Parathyroid adenoma (tissue), 2 donors: Measurements from ENCODE around the gene USP28.

ENCODE experiments used
- H2AFZ ChIP-seq: fragments of 300-600 bp; sonication (generic); one replicate; pipeline ENCODE4 v1.7.0; 2017; ENCODE audit warnings: antibody characterized with exemption, mild to moderate bottlenecking
- H3K27ac ChIP-seq: fragments of 300-600 bp; sonication (generic); one replicate; pipeline ENCODE4 v1.7.0; 2017
- H3K27me3 ChIP-seq: fragments of 300-600 bp; sonication (generic); one replicate; pipeline ENCODE4 v1.7.0; 2017; ENCODE audit warnings: low read length; ENCODE audit not compliant: control insufficient read depth, insufficient read depth
- H3K36me3 ChIP-seq: fragments of 300-600 bp; sonication (generic); one replicate; pipeline ENCODE4 v1.7.0; 2017; ENCODE audit warnings: low read length; ENCODE audit not compliant: control insufficient read depth, insufficient read depth
- H3K4me1 ChIP-seq: fragments of 300-600 bp; sonication (generic); one replicate; pipeline ENCODE4 v1.7.0; 2017; ENCODE audit warnings: control low read depth
- H3K4me2 ChIP-seq: fragments of 300-600 bp; sonication (generic); one replicate; pipeline ENCODE4 v1.7.0; 2017; ENCODE audit warnings: low read length
- H3K4me3 ChIP-seq: fragments of 300-600 bp; sonication (generic); one replicate; pipeline ENCODE4 v1.7.0; 2017; ENCODE audit warnings: low read depth, low read length
- H3K79me2 ChIP-seq: fragments of 300-600 bp; sonication (generic); one replicate; pipeline ENCODE4 v1.7.0; 2017; ENCODE audit warnings: control low read depth
- H3K9ac ChIP-seq: fragments of 300-600 bp; sonication (generic); one replicate; pipeline ENCODE4 v1.7.0; 2017; ENCODE audit warnings: mild to moderate bottlenecking
- H3K9me3 ChIP-seq: fragments of 300-600 bp; sonication (generic); one replicate; pipeline ENCODE4 v1.7.0; 2017; ENCODE audit warnings: low read length; ENCODE audit not compliant: control insufficient read depth
- TF ChIP-seq, protein P1 (sequence below): fragments of 300-600 bp; sonication (generic); IDR thresholded peaks from one replicate; pipeline ENCODE4 v1.7.0; 2017; ENCODE audit warnings: antibody characterized with exemption, mild to moderate bottlenecking
- donor health status: primary hyperparathyroidism.

USP28 gene

DNA sequence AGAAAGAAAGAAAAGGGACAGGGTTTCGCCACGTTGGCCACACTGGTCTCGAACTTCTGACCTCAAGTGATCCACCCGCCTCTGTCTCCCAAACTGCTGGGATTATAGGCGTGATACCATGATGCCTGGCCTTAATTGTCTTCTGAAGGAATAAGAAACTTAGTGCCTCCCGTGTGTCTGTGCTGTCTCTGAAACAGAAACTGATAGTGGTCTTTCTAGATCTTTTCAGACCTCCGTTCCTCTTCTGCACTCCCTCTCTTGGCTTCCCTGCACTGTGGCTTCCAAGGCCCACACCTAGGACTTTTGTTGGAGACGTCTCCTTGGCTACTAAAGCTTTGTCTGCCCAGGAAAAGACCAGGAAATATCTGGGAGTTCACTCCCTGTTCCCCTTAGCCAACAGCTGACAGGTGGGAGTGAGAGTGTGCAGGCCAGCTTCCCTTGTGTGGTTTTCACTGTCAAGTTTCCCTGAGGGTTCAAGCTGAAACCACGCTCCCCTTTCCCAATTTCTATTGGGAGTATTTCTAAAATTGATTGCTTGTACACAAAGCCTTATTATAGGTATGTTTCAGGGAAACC, 19.1 kb upstream of the USP28 start:
- Histone ChIP-seq H2AFZ (no peak overlapping the region), H3K9ac (no peak overlapping the region), H3K4me3 (no peak overlapping the region), H3K79me2 (no peaks in the 10 kb centered on the region), H3K4me2 (no peak overlapping the region), H3K9me3 (no peaks in the 10 kb centered on the region), H3K36me3 (no peaks in the 10 kb centered on the region), H3K27ac (no peak overlapping the region), H3K27me3 (no peaks in the 10 kb centered on the region), H3K4me1 (peaks cover 3% of the 10 kb centered on the region)
- TF ChIP-seq, protein P1, sequence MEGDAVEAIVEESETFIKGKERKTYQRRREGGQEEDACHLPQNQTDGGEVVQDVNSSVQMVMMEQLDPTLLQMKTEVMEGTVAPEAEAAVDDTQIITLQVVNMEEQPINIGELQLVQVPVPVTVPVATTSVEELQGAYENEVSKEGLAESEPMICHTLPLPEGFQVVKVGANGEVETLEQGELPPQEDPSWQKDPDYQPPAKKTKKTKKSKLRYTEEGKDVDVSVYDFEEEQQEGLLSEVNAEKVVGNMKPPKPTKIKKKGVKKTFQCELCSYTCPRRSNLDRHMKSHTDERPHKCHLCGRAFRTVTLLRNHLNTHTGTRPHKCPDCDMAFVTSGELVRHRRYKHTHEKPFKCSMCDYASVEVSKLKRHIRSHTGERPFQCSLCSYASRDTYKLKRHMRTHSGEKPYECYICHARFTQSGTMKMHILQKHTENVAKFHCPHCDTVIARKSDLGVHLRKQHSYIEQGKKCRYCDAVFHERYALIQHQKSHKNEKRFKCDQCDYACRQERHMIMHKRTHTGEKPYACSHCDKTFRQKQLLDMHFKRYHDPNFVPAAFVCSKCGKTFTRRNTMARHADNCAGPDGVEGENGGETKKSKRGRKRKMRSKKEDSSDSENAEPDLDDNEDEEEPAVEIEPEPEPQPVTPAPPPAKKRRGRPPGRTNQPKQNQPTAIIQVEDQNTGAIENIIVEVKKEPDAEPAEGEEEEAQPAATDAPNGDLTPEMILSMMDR = no peak

DNA sequence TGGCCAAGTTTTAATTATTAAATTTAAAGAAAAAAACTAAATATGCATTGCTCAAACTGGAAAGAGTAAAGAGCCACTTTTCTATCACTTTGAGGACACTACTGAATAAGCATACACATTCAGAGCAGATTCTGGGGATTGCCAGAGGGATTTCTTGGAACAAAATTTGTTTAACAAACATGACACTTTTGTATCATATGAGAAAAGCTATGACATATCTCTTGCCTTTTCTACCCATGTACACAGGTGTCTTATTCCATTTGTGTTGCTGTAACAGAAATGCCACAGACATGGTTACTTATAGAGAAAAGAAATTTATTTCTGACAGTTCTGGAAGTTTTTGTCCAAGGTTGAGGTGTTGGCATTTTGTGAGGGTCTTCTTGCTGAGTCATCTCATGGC, 13.5 kb upstream of the USP28 start:
- Histone ChIP-seq H3K4me3 (no peak overlapping the region), H3K4me2 (no peak overlapping the region), H3K79me2 (no peaks in the 10 kb centered on the region), H3K9me3 (no peaks in the 10 kb centered on the region), H2AFZ (no peak overlapping the region), H3K27ac (no peak overlapping the region), H3K4me1 (peaks cover 2% of the 10 kb centered on the region), H3K27me3 (no peaks in the 10 kb centered on the region), H3K36me3 (no peaks in the 10 kb centered on the region), H3K9ac (no peak overlapping the region)
- TF ChIP-seq, protein P1 = no peak

DNA sequence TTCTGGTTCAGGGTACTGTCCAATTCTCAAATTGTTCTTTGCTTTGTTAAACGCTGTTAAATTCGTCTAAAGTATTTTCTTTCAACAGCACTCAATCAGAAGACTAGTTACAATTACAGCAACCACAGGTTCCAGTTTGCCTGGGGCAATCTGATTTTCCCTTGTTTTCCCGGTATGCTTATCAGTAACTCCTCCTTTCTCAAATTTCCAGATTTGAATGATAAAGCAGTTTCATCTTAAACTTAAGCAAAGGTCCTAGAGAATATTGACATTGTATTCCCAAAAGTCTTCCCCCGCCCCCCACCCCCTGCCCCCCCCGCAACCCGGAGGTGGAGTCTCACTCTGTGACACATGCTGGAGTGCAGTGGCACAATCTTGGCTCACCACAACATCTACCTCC, 10.5 kb upstream of the USP28 start:
- TF ChIP-seq, protein P1 = no peak
- H3K4me1 ChIP-seq = peaks cover 2% of the 10 kb centered on the region
- no peak overlapping the region for H3K9ac ChIP-seq
- no peak overlapping the region for H2AFZ ChIP-seq
- H3K27me3 ChIP-seq = no peaks in the 10 kb centered on the region
- H3K4me2 ChIP-seq = no peak overlapping the region
- H3K79me2 ChIP-seq = no peaks in the 10 kb centered on the region
- H3K9me3 ChIP-seq = no peaks in the 10 kb centered on the region
- no peak overlapping the region for H3K4me3 ChIP-seq
- no peaks in the 10 kb centered on the region for H3K36me3 ChIP-seq
- no peak overlapping the region for H3K27ac ChIP-seq

DNA sequence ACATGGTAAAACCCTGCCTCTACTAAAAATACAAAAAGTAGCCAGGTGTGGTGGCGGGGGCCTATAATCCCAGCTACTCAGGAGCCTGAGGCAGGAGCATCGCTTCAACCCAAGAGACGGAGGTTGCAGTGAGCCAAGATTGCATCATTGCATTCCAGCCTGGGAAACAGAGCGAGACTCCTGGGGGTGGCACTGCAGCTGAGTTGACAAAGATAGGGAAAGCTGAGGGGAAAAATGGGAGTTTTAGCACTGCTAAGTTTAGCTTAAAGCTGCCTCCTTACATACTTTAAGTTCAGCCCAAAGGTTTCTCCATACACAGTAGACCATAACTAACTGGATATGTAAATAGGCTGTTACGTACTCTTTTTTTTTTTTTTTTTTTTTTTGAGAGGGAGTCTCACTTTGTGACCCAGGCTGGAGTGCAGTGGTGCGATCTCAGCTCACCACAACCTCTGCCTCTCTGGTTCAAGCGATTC, 9.0 kb upstream of the USP28 start:
- Histone ChIP-seq H3K27ac (peak overlapping the region; percentile 24), H3K36me3 (no peaks in the 10 kb centered on the region), H3K9me3 (no peaks in the 10 kb centered on the region), H3K27me3 (no peaks in the 10 kb centered on the region), H3K4me3 (no peak overlapping the region), H3K4me2 (no peak overlapping the region), H3K9ac (no peak overlapping the region), H3K79me2 (no peaks in the 10 kb centered on the region), H3K4me1 (peaks cover 2% of the 10 kb centered on the region), H2AFZ (peak overlapping the region; percentile 42)
- TF ChIP-seq, protein P1 = no peak

DNA sequence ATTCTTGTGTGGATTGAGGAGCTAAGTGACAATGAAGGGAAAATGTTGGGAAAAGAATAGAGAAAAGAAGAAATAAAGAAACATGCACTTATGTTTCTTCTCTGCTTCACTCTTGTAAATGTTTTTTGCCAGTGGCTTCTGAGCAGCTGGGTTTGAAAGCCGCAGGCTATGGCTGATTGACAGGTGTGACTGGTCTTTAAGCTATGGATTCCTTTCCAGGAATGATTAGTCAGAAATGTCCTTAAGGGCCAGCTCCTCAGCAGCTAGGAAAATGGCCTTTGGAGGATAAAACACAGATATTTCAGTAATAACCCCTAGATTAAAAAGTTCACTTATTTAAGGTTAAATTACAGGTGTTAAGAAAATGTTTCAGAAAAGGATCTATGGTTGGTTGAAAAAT, 6.5 kb upstream of the USP28 start:
- H3K9me3 ChIP-seq = no peaks in the 10 kb centered on the region
- no peak overlapping the region for H3K4me2 ChIP-seq
- H3K27ac ChIP-seq = no peak overlapping the region
- no peaks in the 10 kb centered on the region for H3K36me3 ChIP-seq
- H2AFZ ChIP-seq = no peak overlapping the region
- TF ChIP-seq, protein P1 = no peak
- no peaks in the 10 kb centered on the region for H3K79me2 ChIP-seq
- no peak overlapping the region for H3K9ac ChIP-seq
- H3K4me1 ChIP-seq = peaks cover 2% of the 10 kb centered on the region
- H3K27me3 ChIP-seq = no peaks in the 10 kb centered on the region
- no peak overlapping the region for H3K4me3 ChIP-seq
